Measurements from ENCODE around the gene NDNF. TPM values are rescaled to one million over a fixed set of nuclear protein-coding genes. Genes with fewer than 3 reads are reported as not detected.

NDNF gene
- total RNA-seq, 6 experiments from 2014 or later, result 0.12 to 0.14 TPM; not detected in 4

DNA sequence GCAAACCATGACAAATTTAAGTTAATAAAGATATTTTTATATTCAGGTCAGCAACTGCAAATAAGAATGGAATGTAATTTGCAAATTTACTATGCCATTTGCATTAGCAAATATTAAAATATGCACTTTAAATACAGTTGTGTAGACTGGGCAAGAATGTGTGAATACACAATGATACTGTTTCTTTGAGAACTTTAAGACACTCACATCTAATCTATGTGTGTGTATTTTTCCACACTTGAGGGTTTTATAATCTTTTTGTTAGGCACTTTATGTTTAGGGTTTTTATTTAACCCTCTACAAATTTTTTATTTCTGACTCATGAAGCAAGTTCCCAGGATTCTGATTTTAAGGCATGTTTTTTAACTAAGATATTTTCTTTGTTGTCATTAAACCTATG lies 23.9 kb upstream of the NDNF start:
- Mint-ChIP-seq H3K4me1 (ENCODE audit: low read depth) (no peaks in the 10 kb centered on the region), H3K4me3 (no peak overlapping the region), H3K9me3 (no peaks in the 10 kb centered on the region), H3K27me3 (ENCODE audit: insufficient read depth) (peaks cover under 1% of the 10 kb centered on the region; the same call in 1 of the 2 replicates), H3K27ac (no peak overlapping the region), H3K36me3 (ENCODE audit: low read depth) (no peaks in the 10 kb centered on the region)
- TF ChIP-seq CTCF (IDR thresholded peaks at IDR 0.05), result no peak
- DNase-seq, result no peak

DNA sequence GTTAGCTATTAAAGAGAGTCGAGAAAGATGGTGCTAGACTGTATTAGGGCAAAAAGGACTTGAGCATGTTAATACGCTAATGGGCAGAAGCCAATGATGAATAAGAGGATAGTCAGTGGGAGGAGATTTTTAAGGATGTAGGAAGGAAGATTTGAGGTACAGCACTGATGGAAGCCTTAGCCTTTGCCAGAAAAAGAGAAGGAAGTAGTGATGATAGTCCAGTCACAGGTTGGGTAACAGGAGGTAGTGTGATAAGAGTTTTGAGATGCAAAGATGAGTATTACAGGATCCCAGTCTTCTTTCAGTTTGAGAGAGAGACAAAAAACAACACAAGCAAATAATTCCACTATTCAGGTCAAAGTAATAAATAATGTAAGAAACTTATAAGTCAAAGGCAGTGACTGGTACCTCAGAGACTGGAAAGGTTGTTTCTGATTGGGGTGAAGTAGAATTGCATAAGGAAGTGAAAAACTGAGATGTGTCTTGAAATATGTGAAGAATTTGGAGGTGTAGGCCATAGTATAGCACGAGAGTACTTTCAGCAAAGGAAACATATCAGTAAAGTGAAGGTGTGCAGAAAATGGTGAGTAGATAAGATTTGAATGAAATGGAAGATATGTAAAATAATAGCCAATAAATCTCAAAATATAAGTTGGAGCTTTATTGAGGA lies 22.1 kb upstream of the NDNF start:
- Mint-ChIP-seq H3K27me3 (ENCODE audit: insufficient read depth) (0 out of 2 replicates have a peak, but pooled peaks cover 3% of the 10 kb centered on the region), H3K36me3 (ENCODE audit: low read depth) (no peaks in the 10 kb centered on the region), H3K4me3 (no peak overlapping the region), H3K27ac (no peak overlapping the region), H3K4me1 (ENCODE audit: low read depth) (no peaks in the 10 kb centered on the region), H3K9me3 (no peaks in the 10 kb centered on the region)
- TF ChIP-seq CTCF (IDR thresholded peaks at IDR 0.05), result no peak
- DNase-seq, result no peak

GRCh38 chr4:121093261-121093660 lies 20.9 kb upstream of the NDNF start:
- TF ChIP-seq CTCF (IDR thresholded peaks at IDR 0.05), result no peak
- DNase-seq, result no peak
- Mint-ChIP-seq H3K9me3 (no peaks in the 10 kb centered on the region), H3K27me3 (ENCODE audit: insufficient read depth) (0 out of 2 replicates have a peak, but pooled peaks cover 3% of the 10 kb centered on the region), H3K27ac (no peak overlapping the region), H3K4me3 (no peak overlapping the region), H3K4me1 (ENCODE audit: low read depth) (no peaks in the 10 kb centered on the region), H3K36me3 (ENCODE audit: low read depth) (no peaks in the 10 kb centered on the region)

GRCh38 chr4:121091941-121092340 lies 19.6 kb upstream of the NDNF start:
- no peak for DNase-seq

GRCh38 chr4:121088867-121089266 lies 16.5 kb upstream of the NDNF start:
- Mint-ChIP-seq H3K27me3 (ENCODE audit: insufficient read depth) (peaks cover 5% of the 10 kb centered on the region; the same call in 1 of the 2 replicates), H3K4me3 (no peak overlapping the region), H3K4me1 (ENCODE audit: low read depth) (no peaks in the 10 kb centered on the region), H3K36me3 (ENCODE audit: low read depth) (no peaks in the 10 kb centered on the region), H3K9me3 (no peaks in the 10 kb centered on the region), H3K27ac (no peak overlapping the region)
- no peak for DNase-seq
- no peak for TF ChIP-seq CTCF (IDR thresholded peaks at IDR 0.05)

More at GRCh38 chr4:121091941-121092340, 19.6 kb upstream of the NDNF start:
- H3K27me3 Mint-ChIP-seq (ENCODE audit: insufficient read depth), result 0 out of 2 replicates have a peak, but pooled peaks cover 3% of the 10 kb centered on the region
- H3K4me3 Mint-ChIP-seq, result no peak overlapping the region
- no peaks in the 10 kb centered on the region for H3K4me1 Mint-ChIP-seq (ENCODE audit: low read depth)
- TF ChIP-seq CTCF (IDR thresholded peaks at IDR 0.05), result no peak
- H3K27ac Mint-ChIP-seq, result no peak overlapping the region
- no peaks in the 10 kb centered on the region for H3K9me3 Mint-ChIP-seq
- H3K36me3 Mint-ChIP-seq (ENCODE audit: low read depth), result no peaks in the 10 kb centered on the region
